ENCODE measurements around the gene SPIRE1. TPM values are rescaled to one million over a fixed set of nuclear protein-coding genes. Genes with fewer than 3 reads are reported as not detected.

SPIRE1 gene
- total and polyA plus RNA-seq, 2 experiments from 2014 or later, result 10.7 to 28.6 TPM

- H3K4me3 ChIP-seq, result no peak overlapping the region
- in situ Hi-C loops (cut with MboI), result no loop called here
- H3K9ac ChIP-seq, result no peak overlapping the region
- no peaks in the 10 kb centered on the region for H3K9me2 ChIP-seq (ENCODE audit: insufficient read depth)
- H4K20me1 ChIP-seq (ENCODE audit: insufficient read depth), result no peaks in the 10 kb centered on the region
- 96 to 98% methylated on average over 4 of the region's 4 CpGs for WGBS, 2 experiments (ENCODE audit: low coverage in 1 of 2, low lambda C conversion rate in 2 of 2, missing lambda C conversion rate in 2 of 2)
- no peak overlapping the region for H2AFZ ChIP-seq
- H3K4me2 ChIP-seq (ENCODE audit: unreplicated experiment), result no peak overlapping the region
- no peaks in the 10 kb centered on the region for H3K9me3 ChIP-seq (ENCODE audit: low read depth)
- H3K4me1 ChIP-seq (ENCODE audit: insufficient read depth), result no peaks in the 10 kb centered on the region
- no peak overlapping the region for H3K27ac ChIP-seq
- no peaks in the 10 kb centered on the region for H3K79me2 ChIP-seq (ENCODE audit: insufficient read depth)
- H3K36me3 ChIP-seq (ENCODE audit: low read depth), result peaks cover 10% of the 10 kb centered on the region
- no peaks in the 10 kb centered on the region for H3K27me3 ChIP-seq (replicated peaks; ENCODE audit: insufficient read depth)
- TF ChIP-seq EZH2phosphoT487 (IDR thresholded peaks at IDR 0.05; ENCODE audit: insufficient read depth, low read depth), result no peak
- no peak for TF ChIP-seq EZH2 (IDR thresholded peaks at IDR 0.05; ENCODE audit: insufficient read depth, poor library complexity, severe bottlenecking)
- DNase-seq, result no peak
- H3F3A ChIP-seq (ENCODE audit: insufficient read depth), result no peaks in the 10 kb centered on the region
These were observed 233.7 kb downstream of the SPIRE1 start for GRCh38 chr18:12424252-12424651.

GRCh38 chr18:12423820-12424219 is 234.1 kb downstream of the SPIRE1 start:
- 89 to 94% methylated on average over 5 of the region's 5 CpGs for WGBS, 2 experiments (ENCODE audit: low coverage in 1 of 2, low lambda C conversion rate in 2 of 2, missing lambda C conversion rate in 2 of 2)
- Histone ChIP-seq H3K27me3 (replicated peaks; ENCODE audit: insufficient read depth) (no peaks in the 10 kb centered on the region), H4K20me1 (ENCODE audit: insufficient read depth) (no peaks in the 10 kb centered on the region), H2AFZ (no peak overlapping the region), H3K9me3 (ENCODE audit: low read depth) (no peaks in the 10 kb centered on the region), H3K9me2 (ENCODE audit: insufficient read depth) (no peaks in the 10 kb centered on the region), H3K4me2 (ENCODE audit: unreplicated experiment) (no peak overlapping the region), H3K36me3 (ENCODE audit: low read depth) (peaks cover 10% of the 10 kb centered on the region), H3K4me3 (no peak overlapping the region), H3K4me1 (ENCODE audit: insufficient read depth) (no peaks in the 10 kb centered on the region), H3K79me2 (ENCODE audit: insufficient read depth) (peaks cover 1% of the 10 kb centered on the region; the same call in 1 of the 2 replicates), H3K27ac (no peak overlapping the region), H3K9ac (no peak overlapping the region), H3F3A (ENCODE audit: insufficient read depth) (no peaks in the 10 kb centered on the region)
- TF ChIP-seq EZH2 (IDR thresholded peaks at IDR 0.05; ENCODE audit: insufficient read depth, poor library complexity, severe bottlenecking), result no peak
- no peak for TF ChIP-seq EZH2phosphoT487 (IDR thresholded peaks at IDR 0.05; ENCODE audit: insufficient read depth, low read depth)
- DNase-seq, result no peak
- in situ Hi-C loops (cut with MboI), result no loop called here

GRCh38 chr18:12423393-12423792 is 234.5 kb downstream of the SPIRE1 start:
- no peak overlapping the region for H3K27ac ChIP-seq
- H3K79me2 ChIP-seq (ENCODE audit: insufficient read depth), result peaks cover 5% of the 10 kb centered on the region
- H3K36me3 ChIP-seq (ENCODE audit: low read depth), result peaks cover 10% of the 10 kb centered on the region
- no peaks in the 10 kb centered on the region for H3K27me3 ChIP-seq (replicated peaks; ENCODE audit: insufficient read depth)
- DNase-seq, result no peak
- H3K4me3 ChIP-seq, result no peak overlapping the region
- WGBS, 2 experiments (ENCODE audit: low coverage in 1 of 2, low lambda C conversion rate in 2 of 2, missing lambda C conversion rate in 2 of 2), result 97 to 100% methylated on average over 10 of the region's 10 CpGs
- TF ChIP-seq EZH2phosphoT487 (IDR thresholded peaks at IDR 0.05; ENCODE audit: insufficient read depth, low read depth), result no peak
- TF ChIP-seq EZH2 (IDR thresholded peaks at IDR 0.05; ENCODE audit: insufficient read depth, poor library complexity, severe bottlenecking), result no peak
- no peak overlapping the region for H3K9ac ChIP-seq
- in situ Hi-C loops (cut with MboI), result no loop called here
- no peaks in the 10 kb centered on the region for H3K4me1 ChIP-seq (ENCODE audit: insufficient read depth)
- H2AFZ ChIP-seq, result no peak overlapping the region
- H3F3A ChIP-seq (ENCODE audit: insufficient read depth), result no peaks in the 10 kb centered on the region
- H3K9me2 ChIP-seq (ENCODE audit: insufficient read depth), result no peaks in the 10 kb centered on the region
- H3K4me2 ChIP-seq (ENCODE audit: unreplicated experiment), result no peak overlapping the region
- no peaks in the 10 kb centered on the region for H4K20me1 ChIP-seq (ENCODE audit: insufficient read depth)
- no peaks in the 10 kb centered on the region for H3K9me3 ChIP-seq (ENCODE audit: low read depth)

- in situ Hi-C loops (cut with MboI), result no loop called here
- Histone ChIP-seq H3K9ac (no peak overlapping the region), H3K9me3 (ENCODE audit: low read depth) (no peaks in the 10 kb centered on the region), H2AFZ (no peak overlapping the region), H3K36me3 (ENCODE audit: low read depth) (peaks cover 10% of the 10 kb centered on the region), H4K20me1 (ENCODE audit: insufficient read depth) (no peaks in the 10 kb centered on the region), H3K4me1 (ENCODE audit: insufficient read depth) (no peaks in the 10 kb centered on the region), H3K27me3 (replicated peaks; ENCODE audit: insufficient read depth) (no peaks in the 10 kb centered on the region), H3F3A (ENCODE audit: insufficient read depth) (0 out of 2 replicates have a peak, but pooled peaks cover under 1% of the 10 kb centered on the region), H3K27ac (no peak overlapping the region), H3K79me2 (ENCODE audit: insufficient read depth) (peaks cover 10% of the 10 kb centered on the region), H3K4me3 (no peak overlapping the region), H3K9me2 (ENCODE audit: insufficient read depth) (no peaks in the 10 kb centered on the region), H3K4me2 (ENCODE audit: unreplicated experiment) (no peak overlapping the region)
- no peak for TF ChIP-seq EZH2phosphoT487 (IDR thresholded peaks at IDR 0.05; ENCODE audit: insufficient read depth, low read depth)
- no peak for TF ChIP-seq EZH2 (IDR thresholded peaks at IDR 0.05; ENCODE audit: insufficient read depth, poor library complexity, severe bottlenecking)
- no peak for DNase-seq
- 98 to 100% methylated on average over 9 of the region's 9 CpGs for whole genome bisulfite sequencing, 2 experiments (ENCODE audit: low coverage in 1 of 2, low lambda C conversion rate in 2 of 2, missing lambda C conversion rate in 2 of 2)
These were observed 235.0 kb downstream of the SPIRE1 start for GRCh38 chr18:12422936-12423335.

GRCh38 chr18:12421732-12422131 is 236.2 kb downstream of the SPIRE1 start:
- H3K4me3 ChIP-seq, result no peak overlapping the region
- 0 out of 2 replicates have a peak, but pooled peaks cover 5% of the 10 kb centered on the region for H3F3A ChIP-seq (ENCODE audit: insufficient read depth)
- peaks cover 15% of the 10 kb centered on the region for H3K79me2 ChIP-seq (ENCODE audit: insufficient read depth)
- no peak for DNase-seq
- no peak overlapping the region for H3K4me2 ChIP-seq (ENCODE audit: unreplicated experiment)
- TF ChIP-seq EZH2 (IDR thresholded peaks at IDR 0.05; ENCODE audit: insufficient read depth, poor library complexity, severe bottlenecking) (no peak), EZH2phosphoT487 (IDR thresholded peaks at IDR 0.05; ENCODE audit: insufficient read depth, low read depth) (no peak)
- H3K36me3 ChIP-seq (ENCODE audit: low read depth), result peaks cover 3% of the 10 kb centered on the region; the same call in 1 of the 2 replicates
- in situ Hi-C loops (cut with MboI), result no loop called here
- no peaks in the 10 kb centered on the region for H3K9me3 ChIP-seq (ENCODE audit: low read depth)
- H4K20me1 ChIP-seq (ENCODE audit: insufficient read depth), result no peaks in the 10 kb centered on the region
- no peaks in the 10 kb centered on the region for H3K4me1 ChIP-seq (ENCODE audit: insufficient read depth)
- no peaks in the 10 kb centered on the region for H3K9me2 ChIP-seq (ENCODE audit: insufficient read depth)
- WGBS, 2 experiments (ENCODE audit: low coverage in 1 of 2, low lambda C conversion rate in 2 of 2, missing lambda C conversion rate in 2 of 2), result 67 to 71% methylated on average over 5 of the region's 5 CpGs
- no peaks in the 10 kb centered on the region for H3K27me3 ChIP-seq (replicated peaks; ENCODE audit: insufficient read depth)
- no peak overlapping the region for H3K9ac ChIP-seq
- H3K27ac ChIP-seq, result no peak overlapping the region
- no peak overlapping the region for H2AFZ ChIP-seq

Data from GM23248 (cell line).